Umbilical cord (tissue), 2 donors: ENCODE results near the gene FBXO41. TPM values are rescaled to one million over a fixed set of nuclear protein-coding genes. Genes with fewer than 3 reads are reported as not detected.
"Not testable (repeated sequence)": the region's sequence is repeated elsewhere in the genome, so short reads cannot be mapped to it uniquely, and the experiment has no call there.

ENCODE experiments used
- DNase-seq: peaks from one replicate; pipeline ENCODE4 v3.0.0-alpha.2; 2015; ENCODE audit warnings: low spot score
- total RNA-seq: library from RNA; depleted of rRNA; stranded (reverse); fragments of >200 nt; gene quantifications from one replicate; pipeline ENCODE4 v1.2.3, GENCODE V29; 2014; ENCODE audit warnings: low replicate concordance; ENCODE audit not compliant: insufficient read depth

FBXO41 gene
- total RNA-seq, 1 donor from 2014 or later, result 1.2 TPM

DNA sequence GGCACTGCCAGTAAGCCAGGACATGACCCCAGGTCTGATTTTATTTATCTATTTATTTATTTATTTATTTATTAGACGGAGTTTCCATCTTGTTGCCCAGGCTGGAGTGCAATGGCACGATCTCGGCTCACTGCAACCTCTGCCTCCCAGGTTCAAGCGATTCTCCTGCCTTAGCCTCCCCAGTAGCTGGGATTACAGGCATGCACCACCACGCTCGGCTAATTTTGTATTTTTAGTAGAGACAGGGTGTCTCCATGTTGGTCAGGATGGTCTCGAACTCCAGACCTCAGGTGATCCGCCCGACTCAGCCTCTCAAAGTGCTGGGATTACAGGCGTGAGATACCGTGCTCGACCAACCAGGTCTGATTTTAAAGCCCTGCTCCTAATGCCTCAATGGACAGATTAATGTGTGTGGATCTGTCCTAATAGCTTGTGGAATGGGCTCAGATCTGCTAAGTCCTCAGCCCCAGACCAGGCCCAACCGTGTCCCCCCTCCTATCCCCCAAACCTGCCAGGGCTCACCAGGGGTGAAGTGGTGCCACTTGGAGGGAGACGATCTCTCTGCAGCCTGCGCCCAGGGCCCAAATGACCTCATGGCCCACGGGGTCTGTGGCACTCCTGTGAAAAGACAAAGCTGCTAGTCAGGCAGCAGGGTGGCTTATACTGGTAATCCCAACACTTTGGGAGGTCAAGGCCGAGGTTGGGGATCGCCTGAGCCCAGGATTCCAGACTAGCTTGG is 21.4 kb downstream of the FBXO41 start:
- not testable (repeated sequence) for DNase-seq

DNA sequence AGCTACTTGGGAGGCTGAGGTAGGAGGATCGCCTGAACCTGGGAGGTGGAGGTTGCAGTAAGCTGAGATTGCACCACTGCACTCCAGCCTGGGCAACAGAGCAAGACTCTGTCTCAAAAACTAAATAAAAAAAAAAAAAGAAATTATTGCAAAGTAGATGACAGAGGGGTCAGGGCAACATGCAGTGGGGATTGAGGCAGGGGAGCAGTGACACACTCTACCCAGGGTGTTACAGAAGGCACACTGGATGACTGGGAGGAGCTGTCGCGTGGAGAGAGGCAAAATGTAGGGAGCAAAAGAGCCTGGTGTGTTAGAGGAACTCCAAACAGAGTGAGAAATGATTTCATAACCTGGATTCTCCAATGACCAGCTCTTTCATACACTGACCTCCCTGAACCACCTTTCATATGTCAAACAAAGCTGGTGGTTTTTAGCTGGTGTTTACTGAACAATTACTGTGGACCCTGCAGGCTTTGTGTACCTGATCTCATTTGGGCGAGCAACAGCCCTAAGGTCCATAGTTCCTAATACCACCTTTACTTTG is 22.1 kb downstream of the FBXO41 start:
- no peak for DNase-seq

- DNase-seq, result peak; percentile 25
These were observed 23.8 kb downstream of the FBXO41 start for GRCh38 chr2:73260338-73260984.

GRCh38 chr2:73259704-73260337 is 24.5 kb downstream of the FBXO41 start:
- DNase-seq, result no peak

GRCh38 chr2:73259276-73259675 is 25.0 kb downstream of the FBXO41 start:
- DNase-seq, result no peak

DNA sequence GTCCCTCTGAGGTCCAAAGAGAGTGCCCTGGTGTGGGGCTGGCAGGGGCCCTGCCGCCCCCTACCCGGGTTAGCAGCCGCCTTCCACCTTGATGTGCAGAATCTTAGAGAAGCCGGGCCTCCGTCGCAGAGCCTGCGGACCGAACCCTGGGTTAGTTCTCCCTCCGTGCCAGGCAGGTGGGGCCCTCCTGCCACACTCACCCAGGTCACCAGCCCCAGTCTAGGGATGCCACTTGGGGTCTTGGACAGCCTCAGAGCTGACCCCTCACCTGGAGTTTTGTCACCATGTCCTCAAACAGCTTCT is 25.4 kb downstream of the FBXO41 start:
- DNase-seq, result no peak

GRCh38 chr2:73258186-73258912 is 25.9 kb downstream of the FBXO41 start:
- DNase-seq, result no peak

DNA sequence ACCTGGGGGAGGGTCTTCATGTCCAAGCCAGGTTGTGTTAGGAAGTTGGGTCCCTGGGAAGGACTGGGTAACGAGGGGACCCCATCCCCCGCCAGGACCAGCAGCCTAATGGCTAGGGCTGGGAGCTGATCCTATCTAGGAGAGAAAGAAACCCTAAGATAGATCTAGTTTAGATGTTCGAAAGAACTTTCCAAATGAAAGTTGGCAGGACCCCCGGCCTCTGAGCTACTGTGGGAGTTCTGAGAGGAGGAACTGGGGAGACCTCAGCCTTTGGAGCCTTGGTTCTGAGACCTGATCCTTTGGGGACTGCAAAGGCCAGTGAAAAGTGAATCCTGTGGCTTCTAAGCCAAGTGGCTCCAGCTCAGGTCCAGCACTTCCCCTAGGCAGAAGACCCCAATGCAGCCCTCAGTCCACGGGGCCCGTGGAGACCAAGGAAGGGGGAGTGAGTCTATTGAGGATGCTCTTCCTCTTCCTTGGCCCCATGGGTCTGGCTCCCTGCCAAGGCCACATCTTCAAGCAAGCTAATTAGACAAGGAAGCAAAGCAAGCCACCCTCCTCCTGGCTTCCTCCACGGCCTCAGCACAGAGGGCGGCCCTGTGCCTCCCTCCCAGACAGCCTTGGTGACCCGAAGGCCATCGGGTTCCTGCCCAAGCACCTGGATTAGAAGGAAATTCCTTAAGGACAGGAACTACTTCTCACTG is 26.7 kb downstream of the FBXO41 start:
- no peak for DNase-seq

GRCh38 chr2:73257021-73257420 is 27.3 kb downstream of the FBXO41 start:
- DNase-seq, result no peak

GRCh38 chr2:73256618-73256922 is 27.7 kb downstream of the FBXO41 start:
- DNase-seq, result no peak

GRCh38 chr2:73255907-73256617 is 28.2 kb downstream of the FBXO41 start:
- no peak for DNase-seq

DNA sequence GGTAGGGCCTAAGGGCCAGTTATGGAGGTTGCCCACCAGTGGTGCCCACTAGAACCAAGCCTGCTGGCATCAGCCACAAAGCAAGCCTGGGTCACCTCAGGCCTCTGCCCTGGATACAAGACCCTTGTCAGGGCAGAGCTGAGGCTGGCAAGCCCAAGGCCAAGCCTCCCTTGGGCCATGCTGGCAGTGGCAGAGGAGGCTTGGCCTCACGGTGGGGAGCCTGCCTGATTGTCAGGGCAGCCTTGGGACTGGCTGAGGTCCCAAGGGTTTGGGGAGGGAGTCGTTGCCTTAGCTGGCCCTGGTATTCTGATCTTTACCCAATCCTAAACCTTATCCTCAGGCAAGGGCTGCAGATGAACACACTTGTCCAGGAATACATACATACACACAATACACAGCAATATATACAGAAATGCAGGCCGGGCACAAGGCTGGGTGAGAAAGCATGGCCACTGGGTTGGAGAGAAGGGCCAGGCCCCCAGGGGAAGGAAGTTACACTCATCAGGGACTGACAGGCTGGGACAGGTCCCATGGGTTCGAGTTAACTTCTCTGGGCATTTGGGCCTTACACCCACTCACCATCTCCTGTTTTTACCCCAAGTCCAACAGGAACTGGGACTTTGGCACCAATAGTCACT is 29.2 kb downstream of the FBXO41 start:
- no peak for DNase-seq

DNA sequence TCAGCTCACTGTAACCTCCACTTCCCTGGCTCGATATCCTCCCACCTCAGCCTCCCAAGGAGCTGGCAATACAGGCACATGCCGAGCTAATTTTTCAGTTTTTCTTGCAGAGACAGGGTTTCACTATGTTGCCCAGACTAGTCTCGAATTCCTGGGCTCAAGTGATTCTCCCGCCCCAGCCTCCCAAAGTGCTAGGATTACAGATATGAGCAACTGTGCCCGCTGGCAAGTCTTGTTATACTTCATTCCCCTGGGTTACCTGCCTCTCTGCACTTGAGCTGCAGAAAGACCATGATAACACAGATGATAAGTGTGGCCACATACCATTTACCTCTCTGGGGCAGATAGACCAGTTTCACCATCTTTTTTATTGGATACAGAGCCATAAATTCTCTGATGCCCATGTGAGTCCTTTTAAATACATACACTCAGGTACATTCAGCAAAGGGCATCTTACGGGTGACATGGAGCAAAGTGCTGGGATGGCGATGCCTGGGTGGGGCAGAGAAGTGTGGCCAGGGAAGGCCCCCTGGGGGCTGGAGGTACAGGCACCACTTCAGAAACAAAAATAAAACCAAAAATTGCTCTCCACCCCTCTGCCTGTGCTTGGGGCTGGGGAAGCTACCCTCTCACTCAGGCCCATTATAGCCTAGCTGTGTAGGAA is 29.8 kb downstream of the FBXO41 start:
- peak; percentile 16 for DNase-seq

DNA sequence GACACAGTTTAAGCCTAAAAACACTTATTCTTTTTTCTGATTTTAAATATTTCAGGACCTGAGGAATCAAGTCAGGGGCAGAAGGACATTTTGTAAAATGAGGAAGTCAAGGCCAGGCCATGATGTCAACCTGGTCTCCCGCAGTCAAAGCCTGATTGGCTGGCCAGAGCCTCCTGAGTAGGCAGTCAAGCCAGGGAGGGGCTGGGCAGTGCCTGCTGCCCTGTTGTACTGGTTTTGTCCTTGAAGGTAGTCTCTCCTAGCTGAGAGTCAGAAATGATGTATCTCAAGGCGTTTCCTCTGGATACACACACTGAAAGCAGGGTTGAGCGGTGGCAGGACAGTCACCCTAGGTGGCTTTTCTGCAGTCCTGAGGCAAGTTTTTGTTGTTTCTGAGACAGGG is 30.4 kb downstream of the FBXO41 start:
- no peak for DNase-seq

GRCh38 chr2:73253400-73253799 is 30.9 kb downstream of the FBXO41 start:
- DNase-seq, result no peak

DNA sequence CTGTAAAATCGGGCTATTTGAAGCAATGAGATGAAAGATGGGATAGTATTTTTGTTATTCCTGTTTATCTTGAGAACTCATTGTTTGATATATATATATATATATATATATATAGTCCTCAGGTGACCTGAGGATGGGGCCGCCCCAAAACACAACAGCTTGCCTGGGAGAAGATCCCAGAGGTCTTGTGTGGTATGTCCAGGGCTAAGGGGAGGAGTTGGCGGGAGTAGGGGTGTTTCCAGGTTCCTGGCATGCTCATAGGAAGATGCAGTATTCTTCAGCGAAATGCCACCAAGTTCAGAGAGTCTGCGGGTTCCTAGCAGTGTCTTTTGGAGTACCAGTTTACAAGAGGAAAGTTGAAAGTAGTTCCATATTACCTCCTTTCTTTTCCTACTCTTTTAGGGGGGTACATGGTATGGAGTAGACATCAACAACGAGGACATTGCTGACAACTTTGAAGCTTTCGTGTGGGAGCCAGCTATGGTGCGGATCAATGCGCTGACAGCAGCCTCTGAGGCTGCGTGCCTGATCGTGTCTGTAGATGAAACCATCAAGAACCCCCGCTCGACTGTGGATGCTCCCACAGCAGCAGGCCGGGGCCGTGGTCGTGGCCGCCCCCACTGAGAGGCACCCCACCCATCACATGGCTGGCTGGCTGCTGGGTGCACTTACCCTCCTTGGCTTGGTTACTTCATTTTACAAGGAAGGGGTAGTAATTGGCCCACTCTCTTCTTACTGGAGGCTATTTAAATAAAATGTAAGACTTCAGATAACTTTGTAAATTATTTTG is 31.8 kb downstream of the FBXO41 start:
- no peak for DNase-seq

- no peak for DNase-seq
These were observed 33.1 kb downstream of the FBXO41 start for GRCh38 chr2:73250872-73251846.

DNA sequence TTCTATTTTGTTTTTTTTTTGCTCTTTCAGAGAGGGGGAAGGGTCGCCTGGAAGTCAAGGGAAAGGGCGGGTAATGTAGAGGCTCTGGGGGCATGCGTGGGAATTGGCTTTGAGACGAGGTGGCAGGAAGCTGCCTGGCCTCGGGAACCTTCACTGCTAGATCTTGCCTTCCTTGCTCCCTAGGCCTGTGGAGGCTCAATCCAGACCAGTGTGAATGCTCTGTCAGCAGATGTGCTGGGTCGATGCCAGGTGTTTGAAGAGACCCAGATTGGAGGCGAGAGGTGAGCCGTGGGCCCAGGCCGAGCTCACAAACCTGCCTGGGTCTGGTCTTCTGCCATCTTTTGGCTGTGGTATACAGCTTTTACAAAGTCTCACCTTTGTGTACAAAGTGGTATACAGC is 34.6 kb downstream of the FBXO41 start:
- no peak for DNase-seq
